GM18861 (cell line): Measurements from ENCODE around the gene KRT77.
"Not testable (repeated sequence)": the region's sequence is repeated elsewhere in the genome, so short reads cannot be mapped to it uniquely, and the experiment has no call there.

Source experiments
- ATAC-seq: cut with Tn5 transposase; IDR thresholded peaks from one replicate; pipeline ENCODE4 v1.9.1; 2021; ENCODE audit not compliant: unreplicated experiment

KRT77 gene

GRCh38 chr12:52703424-52703823, at the start of gene KRT77:
Gene KRT77 (minus strand): TSS chr12:52703524. CDS start chr12:52703434, 90 bp downstream.
- ATAC-seq = no peak

DNA sequence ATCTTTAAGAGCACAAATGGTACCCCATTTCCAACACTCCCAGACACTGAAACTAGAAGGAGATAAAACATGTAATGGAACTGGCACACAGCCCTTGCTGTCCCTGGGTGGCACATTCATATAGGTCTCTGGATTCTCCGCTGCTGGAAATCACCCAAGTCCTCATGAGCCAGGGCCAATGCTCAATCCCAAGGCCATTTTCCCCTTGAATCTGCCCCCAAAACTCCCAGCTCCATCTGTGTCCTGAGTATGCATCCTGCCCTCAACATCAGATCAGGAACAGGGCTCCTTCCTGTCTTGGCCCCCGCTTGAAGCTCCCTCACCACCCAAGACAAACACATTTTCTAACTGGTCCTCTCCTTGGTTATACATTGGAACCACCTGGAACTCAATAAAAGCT, 49.2 kb upstream of the KRT77 start:
- no peak for ATAC-seq

GRCh38 chr12:52751795-52752194, 48.5 kb upstream of the KRT77 start:
- no peak for ATAC-seq

- not testable (repeated sequence) for ATAC-seq
These were observed 47.2 kb upstream of the KRT77 start for GRCh38 chr12:52750532-52750931.

DNA sequence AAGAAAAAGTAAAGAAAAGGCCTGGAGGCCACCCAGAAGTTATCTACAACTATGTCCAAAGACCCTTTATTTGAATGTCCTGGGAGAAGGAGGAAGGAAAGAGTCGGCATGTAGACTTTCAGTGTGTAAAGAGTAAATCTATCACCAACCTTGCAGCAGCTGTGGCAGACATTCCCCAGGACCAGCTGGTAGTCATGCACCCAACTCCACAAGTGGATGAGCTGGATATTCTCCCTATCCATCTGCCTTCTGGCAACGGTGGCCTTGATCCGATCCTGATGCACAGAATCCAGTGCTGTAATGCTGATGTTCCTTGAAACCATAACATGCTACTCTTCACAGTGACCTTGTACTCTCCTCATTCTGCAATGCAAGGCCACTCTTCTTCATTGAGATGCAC, 46.5 kb upstream of the KRT77 start:
- no peak for ATAC-seq

DNA sequence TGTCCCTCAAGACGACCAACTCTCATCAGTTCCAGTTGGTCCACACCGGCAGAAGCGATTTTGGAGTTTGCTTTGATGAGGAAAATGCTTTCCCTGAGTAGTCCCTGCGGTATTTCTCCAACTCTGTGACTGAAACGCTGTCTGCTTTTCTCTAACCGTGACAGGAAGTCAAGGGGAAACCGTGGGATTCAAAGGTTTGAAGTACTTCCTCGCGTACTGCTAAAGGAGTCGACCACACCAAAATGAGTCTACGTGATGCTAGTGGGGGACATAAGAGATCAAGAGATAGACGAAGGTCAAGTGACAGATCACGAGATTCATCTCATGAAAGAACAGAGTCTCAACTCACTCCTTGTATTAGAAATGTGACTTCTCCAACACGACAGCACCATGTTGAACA, 45.3 kb upstream of the KRT77 start:
- no peak for ATAC-seq

- ATAC-seq = no peak
These were observed 42.2 kb upstream of the KRT77 start for GRCh38 chr12:52745554-52745953.

GRCh38 chr12:52744493-52745156, 41.3 kb upstream of the KRT77 start:
- no peak for ATAC-seq

GRCh38 chr12:52742822-52743457, 39.6 kb upstream of the KRT77 start:
- no peak for ATAC-seq

DNA sequence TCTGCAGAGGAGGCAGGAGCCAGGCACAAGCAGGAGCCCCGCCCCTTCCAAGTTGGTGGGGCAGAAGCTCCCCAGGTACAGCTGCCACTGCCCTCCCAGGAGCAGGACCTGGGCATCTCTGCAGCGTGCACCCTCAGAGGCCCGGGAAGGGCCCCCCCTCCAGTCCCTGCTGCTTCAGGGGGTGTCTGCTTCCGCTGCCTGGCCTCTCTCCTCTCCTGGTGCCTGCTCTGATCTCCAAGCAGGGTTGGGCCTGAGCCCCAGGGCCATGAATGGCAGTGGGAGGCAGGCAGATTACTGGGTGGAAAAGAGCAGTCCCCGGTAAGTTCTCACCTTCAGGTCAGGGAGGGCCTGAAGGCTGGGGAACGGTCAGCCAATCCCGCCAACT, 38.9 kb upstream of the KRT77 start:
- ATAC-seq = no peak

GRCh38 chr12:52741375-52742195, 38.3 kb upstream of the KRT77 start:
- ATAC-seq = no peak

GRCh38 chr12:52740584-52740983, 37.3 kb upstream of the KRT77 start:
- no peak for ATAC-seq

DNA sequence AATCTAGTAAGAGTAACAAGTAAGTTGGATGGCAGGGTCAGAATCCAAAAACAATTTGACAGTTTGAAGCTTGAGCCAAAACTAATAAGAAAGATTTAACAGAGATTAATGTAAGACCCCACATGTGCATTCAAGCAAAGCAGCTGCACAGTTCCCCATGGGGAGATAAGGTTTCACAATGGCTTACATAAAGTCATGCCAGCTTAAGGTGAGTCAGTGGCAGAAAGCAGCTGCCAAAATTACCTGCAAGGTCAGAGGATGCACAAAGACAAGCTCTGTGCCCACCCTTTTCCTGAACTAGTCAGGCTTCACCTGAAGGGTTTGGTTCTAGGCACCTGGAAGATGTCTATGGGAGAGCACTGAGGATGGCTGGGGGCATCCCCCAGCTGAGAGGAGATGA, 36.6 kb upstream of the KRT77 start:
- ATAC-seq = no peak

- ATAC-seq = no peak
These were observed 32.7 kb upstream of the KRT77 start for GRCh38 chr12:52735816-52736632.

GRCh38 chr12:52735106-52735505, 31.8 kb upstream of the KRT77 start:
- no peak for ATAC-seq

- ATAC-seq = no peak
These were observed 27.5 kb upstream of the KRT77 start for GRCh38 chr12:52730793-52731192.

DNA sequence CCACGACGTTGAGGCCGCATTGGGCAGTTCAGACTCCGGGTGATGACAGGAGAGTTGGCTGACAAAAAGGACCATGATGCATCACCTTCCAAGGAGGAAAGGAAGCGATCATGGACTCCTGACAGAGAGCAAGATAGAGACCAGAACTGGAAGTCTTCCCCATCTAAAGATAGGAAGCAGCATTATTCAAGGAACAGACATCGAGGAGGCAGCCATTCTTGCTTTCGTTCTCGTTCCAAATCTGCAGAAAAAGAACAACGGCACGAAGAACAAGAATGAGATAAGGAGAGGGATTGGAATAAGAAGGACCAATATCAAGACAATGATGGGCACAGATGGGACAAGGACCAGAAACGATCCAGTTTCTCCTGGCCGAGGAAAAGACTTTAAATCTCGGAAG, 27.1 kb upstream of the KRT77 start:
- ATAC-seq = no peak

DNA sequence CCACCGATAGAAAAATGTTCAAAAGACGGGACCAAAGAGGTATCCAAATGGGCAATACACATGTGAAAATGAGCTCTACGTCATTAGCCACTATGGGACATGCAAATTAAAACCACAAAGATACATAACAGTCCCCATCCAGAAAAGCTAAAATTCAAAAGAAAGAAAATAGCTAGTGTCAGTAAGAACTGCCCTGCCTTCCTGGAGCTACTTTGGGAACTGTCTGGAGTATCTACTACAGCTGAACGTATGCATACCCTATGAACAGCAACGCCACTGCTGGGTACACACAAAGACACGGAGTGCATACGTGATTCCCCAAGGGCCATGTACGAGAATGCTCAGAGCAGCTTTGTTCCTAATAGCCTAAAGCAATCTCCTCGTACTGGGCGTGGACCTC, 25.8 kb upstream of the KRT77 start:
- no peak for ATAC-seq

GRCh38 chr12:52728374-52728773, 25.1 kb upstream of the KRT77 start:
- ATAC-seq = no peak

DNA sequence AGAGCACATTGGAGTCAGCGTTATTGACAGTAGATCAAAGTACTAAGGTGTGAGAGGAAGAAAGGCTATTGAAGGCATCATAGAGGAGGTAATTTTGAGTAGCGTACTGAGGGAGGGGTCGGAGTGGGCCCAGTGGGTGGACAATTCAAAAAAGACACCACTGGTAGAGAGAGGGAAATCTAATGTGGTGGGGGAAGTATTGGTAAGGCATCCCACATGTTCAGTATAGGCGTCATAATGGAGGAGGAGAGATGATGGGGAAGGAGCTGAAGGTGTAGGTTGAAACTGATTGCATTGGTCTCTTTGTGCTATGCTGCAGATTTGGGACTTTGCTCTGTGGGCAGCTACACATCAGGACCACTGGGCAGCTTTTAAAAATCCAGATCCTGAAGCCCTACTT, 23.7 kb upstream of the KRT77 start:
- ATAC-seq = no peak

DNA sequence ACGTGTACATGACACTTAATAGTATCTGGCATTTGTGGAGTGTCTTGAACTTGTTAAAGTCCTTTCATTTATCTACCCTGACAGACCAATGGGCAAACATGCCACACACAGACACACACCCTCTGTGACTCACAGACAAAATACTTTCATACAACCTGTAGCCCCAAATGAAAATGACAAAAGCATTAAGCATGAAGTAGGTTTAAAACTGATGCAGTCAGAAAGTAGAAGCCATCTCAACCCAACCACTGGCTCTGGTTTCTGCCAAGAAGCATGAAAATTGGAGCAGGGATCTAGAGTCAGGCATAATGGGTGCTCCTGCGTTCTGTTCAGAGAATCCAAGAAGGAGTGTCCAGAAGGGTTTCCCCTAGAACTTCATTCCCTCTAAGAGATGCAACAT, 23.1 kb upstream of the KRT77 start:
- ATAC-seq = no peak
